ENCODE results near the gene PSMG2.

GRCh38 chr18:12765586-12765985, 62.7 kb downstream of the PSMG2 start:
- TF ChIP-seq, protein P1, sequence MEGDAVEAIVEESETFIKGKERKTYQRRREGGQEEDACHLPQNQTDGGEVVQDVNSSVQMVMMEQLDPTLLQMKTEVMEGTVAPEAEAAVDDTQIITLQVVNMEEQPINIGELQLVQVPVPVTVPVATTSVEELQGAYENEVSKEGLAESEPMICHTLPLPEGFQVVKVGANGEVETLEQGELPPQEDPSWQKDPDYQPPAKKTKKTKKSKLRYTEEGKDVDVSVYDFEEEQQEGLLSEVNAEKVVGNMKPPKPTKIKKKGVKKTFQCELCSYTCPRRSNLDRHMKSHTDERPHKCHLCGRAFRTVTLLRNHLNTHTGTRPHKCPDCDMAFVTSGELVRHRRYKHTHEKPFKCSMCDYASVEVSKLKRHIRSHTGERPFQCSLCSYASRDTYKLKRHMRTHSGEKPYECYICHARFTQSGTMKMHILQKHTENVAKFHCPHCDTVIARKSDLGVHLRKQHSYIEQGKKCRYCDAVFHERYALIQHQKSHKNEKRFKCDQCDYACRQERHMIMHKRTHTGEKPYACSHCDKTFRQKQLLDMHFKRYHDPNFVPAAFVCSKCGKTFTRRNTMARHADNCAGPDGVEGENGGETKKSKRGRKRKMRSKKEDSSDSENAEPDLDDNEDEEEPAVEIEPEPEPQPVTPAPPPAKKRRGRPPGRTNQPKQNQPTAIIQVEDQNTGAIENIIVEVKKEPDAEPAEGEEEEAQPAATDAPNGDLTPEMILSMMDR (IDR thresholded peaks at IDR 0.05): no peak
- TF ChIP-seq POLR2A (IDR thresholded peaks at IDR 0.05): no peak

Data from body of pancreas (tissue), 4 donors.